Endothelial cell (in vitro differentiated cells): ENCODE measurements around the gene CFAP46. TPM values are rescaled to one million over a fixed set of nuclear protein-coding genes. Genes with fewer than 3 reads are reported as not detected.

Source experiments
- DNase-seq: peaks from one replicate; pipeline ENCODE4 v3.0.0; 2021; ENCODE audit warnings: low spot score
- H3K27ac Mint-ChIP-seq: one replicate; pipeline ENCODE4 v1.8.0; 2021; ENCODE audit warnings: mixed read lengths, inconsistent platforms; ENCODE audit not compliant: unreplicated experiment
- H3K27me3 Mint-ChIP-seq: one replicate; pipeline ENCODE4 v1.8.0; 2021; ENCODE audit warnings: mild to moderate bottlenecking, moderate library complexity, mixed read lengths, inconsistent platforms; ENCODE audit not compliant: unreplicated experiment
- H3K36me3 Mint-ChIP-seq: one replicate; pipeline ENCODE4 v1.8.0; 2021; ENCODE audit warnings: mild to moderate bottlenecking, low read depth, mixed read lengths, inconsistent platforms; ENCODE audit not compliant: unreplicated experiment
- H3K4me1 Mint-ChIP-seq: one replicate; pipeline ENCODE4 v1.8.0; 2021; ENCODE audit warnings: mild to moderate bottlenecking, mixed read lengths, inconsistent platforms; ENCODE audit not compliant: unreplicated experiment
- H3K4me3 Mint-ChIP-seq: one replicate; pipeline ENCODE4 v1.8.0; 2021; ENCODE audit warnings: mild to moderate bottlenecking, mixed read lengths, inconsistent platforms; ENCODE audit not compliant: unreplicated experiment
- H3K9me3 Mint-ChIP-seq: one replicate; pipeline ENCODE4 v1.8.0; 2021; ENCODE audit warnings: mixed read lengths, inconsistent platforms; ENCODE audit not compliant: unreplicated experiment
- CTCF ChIP-seq: fragments of 200-600 bp; sonication (generic); IDR thresholded peaks from one replicate; pipeline ENCODE4 v1.5.0; 2021; ENCODE audit warnings: antibody characterized with exemption; ENCODE audit not compliant: unreplicated experiment
- long read RNA-seq: library from polyadenylated mRNA; unstranded; transcript quantifications from one replicate; pipeline ENCODE4 v2.0.0, GENCODE V29; 2020; ENCODE audit not compliant: unreplicated experiment
- total RNA-seq: library from RNA; stranded (reverse); fragmentation: NEBNext Ultra II Directional; extraction: Animal tissue kit (Norgen Biotek cat#: 25700); gene quantifications from one replicate; pipeline ENCODE4 v1.2.1, GENCODE V29; 2021; ENCODE audit not compliant: unreplicated experiment

CFAP46 gene
- total RNA-seq: 0.95 TPM
- long read RNA-seq: 0 reads

GRCh38 chr10:132942101-132943057, at the start of gene CFAP46:
TSS of gene CFAP46 (minus strand) at chr10:132942570. CDS start at chr10:132942484, 86 bp downstream.
- no peaks in the 10 kb centered on the region for H3K9me3 Mint-ChIP-seq
- DNase-seq: peak; percentile 80
- H3K36me3 Mint-ChIP-seq: peaks cover 3% of the 10 kb centered on the region
- H3K4me3 Mint-ChIP-seq: peak within 1 kb of the TSS; percentile 91
- no peak for TF ChIP-seq CTCF
- peak within 1 kb of the TSS; percentile 44 for H3K27ac Mint-ChIP-seq
- H3K27me3 Mint-ChIP-seq: peaks cover 10% of the 10 kb centered on the region
- peaks cover 3% of the 10 kb centered on the region for H3K4me1 Mint-ChIP-seq

- Mint-ChIP-seq H3K4me3 (no peak overlapping the region), H3K36me3 (no peaks in the 10 kb centered on the region), H3K27me3 (peaks cover 1% of the 10 kb centered on the region), H3K27ac (no peak overlapping the region), H3K4me1 (no peaks in the 10 kb centered on the region), H3K9me3 (no peaks in the 10 kb centered on the region)
- no peak for DNase-seq
- TF ChIP-seq CTCF: no peak
These were observed 49.5 kb upstream of the CFAP46 start for GRCh38 chr10:132991706-132992432.

GRCh38 chr10:132990684-132991545, 48.5 kb upstream of the CFAP46 start:
- Mint-ChIP-seq H3K4me3 (no peak overlapping the region), H3K27me3 (peaks cover 3% of the 10 kb centered on the region), H3K27ac (no peak overlapping the region), H3K4me1 (no peaks in the 10 kb centered on the region), H3K36me3 (no peaks in the 10 kb centered on the region), H3K9me3 (no peaks in the 10 kb centered on the region)
- no peak for TF ChIP-seq CTCF
- no peak for DNase-seq

GRCh38 chr10:132989476-132990415, 47.4 kb upstream of the CFAP46 start:
- TF ChIP-seq CTCF: no peak
- H3K36me3 Mint-ChIP-seq: no peaks in the 10 kb centered on the region
- no peak overlapping the region for H3K4me3 Mint-ChIP-seq
- H3K9me3 Mint-ChIP-seq: no peaks in the 10 kb centered on the region
- H3K27me3 Mint-ChIP-seq: peaks cover 3% of the 10 kb centered on the region
- DNase-seq: no peak
- no peaks in the 10 kb centered on the region for H3K4me1 Mint-ChIP-seq
- H3K27ac Mint-ChIP-seq: no peak overlapping the region
